HAP-1 (cell line): ENCODE results near the gene RGS8.
"Not testable (repeated sequence)": the region's sequence is repeated elsewhere in the genome, so short reads cannot be mapped to it uniquely, and the experiment has no call there.

Source experiments
- DNase-seq, 2 experiments: peaks; one replicate each; pipeline ENCODE4 v3.0.0-alpha.2; 2016 to 2020; ENCODE audit warnings: low spot score in 2 of 2
- H3K27me3 ChIP-seq: fragments of 250-450 bp; sonication (Bioruptor Pico); 2 replicates; pipeline ENCODE4 v1.5.1; 2020; ENCODE audit warnings: low read depth, mild to moderate bottlenecking, moderate library complexity
- H3K36me3 ChIP-seq: fragments of 250-450 bp; sonication (Bioruptor Pico); replicated peaks from 2 replicates; pipeline ENCODE4 v1.5.1; 2020; ENCODE audit warnings: mild to moderate bottlenecking
- H3K4me1 ChIP-seq: fragments of 250-450 bp; sonication (Bioruptor Pico); 2 replicates; pipeline ENCODE4 v1.5.1; 2020; ENCODE audit warnings: mild to moderate bottlenecking
- H3K4me3 ChIP-seq: fragments of 250-450 bp; sonication (Bioruptor Pico); 2 replicates; pipeline ENCODE4 v1.5.1; 2020; ENCODE audit warnings: mild to moderate bottlenecking, moderate library complexity
- H3K9me3 ChIP-seq: fragments of 250-450 bp; sonication (Bioruptor Pico); 2 replicates; pipeline ENCODE4 v1.5.1; 2020; ENCODE audit warnings: mild to moderate bottlenecking, moderate library complexity
- in situ Hi-C: fragments of 300-500 bp; cut with MboI; formaldehyde crosslinking; loops from 3 replicates; pipeline ENCODE4 v1.14.3; 2020; ENCODE audit warnings: low sequenced_read_pairs, inconsistent platforms, mixed read lengths

The RGS8 gene

DNA sequence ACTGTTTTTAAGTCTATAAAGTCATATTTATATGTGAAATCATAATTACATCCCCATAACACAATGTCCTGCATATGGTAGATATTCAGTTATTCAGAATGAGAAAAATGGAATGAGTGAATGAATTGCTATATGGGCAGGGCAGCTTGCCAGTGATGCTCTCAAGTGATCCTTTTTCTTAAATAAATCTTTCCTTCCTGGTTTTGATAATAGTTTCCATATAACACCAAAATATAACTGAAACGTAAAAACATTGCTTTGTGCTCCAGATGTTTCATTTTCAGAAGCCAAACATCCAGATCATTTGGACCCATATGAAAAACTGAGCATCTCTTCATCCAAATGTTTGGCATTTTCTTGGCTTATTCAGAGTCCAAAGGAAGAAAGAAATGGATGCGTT, 30.2 kb upstream of the RGS8 start:
- Histone ChIP-seq H3K4me1 (no peaks in the 10 kb centered on the region), H3K4me3 (no peak overlapping the region), H3K36me3 (no peaks in the 10 kb centered on the region), H3K9me3 (no peaks in the 10 kb centered on the region), H3K27me3 (peaks cover 6% of the 10 kb centered on the region; the same call in 1 of the 2 replicates)
- in situ Hi-C loops = no loop called here
- DNase-seq = no peak

DNA sequence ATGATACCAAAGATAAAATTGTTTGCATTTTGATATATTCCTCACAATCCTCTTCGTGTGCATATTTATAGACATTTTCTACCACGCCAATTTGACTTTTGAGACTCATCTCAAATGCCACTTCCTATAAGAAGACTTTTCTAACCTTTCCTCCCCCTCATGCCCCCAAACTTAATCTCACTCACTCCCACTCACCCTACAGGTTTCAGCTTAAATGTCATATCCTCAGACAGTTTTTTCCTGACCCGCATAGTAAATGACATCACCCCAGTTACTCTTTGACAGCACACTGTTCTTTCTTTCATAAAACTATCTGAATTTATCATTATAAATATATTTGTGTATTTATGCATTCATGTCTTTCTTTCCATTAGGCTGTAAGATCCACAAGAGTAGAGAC, 29.6 kb upstream of the RGS8 start:
- H3K4me1 ChIP-seq = no peaks in the 10 kb centered on the region
- H3K27me3 ChIP-seq = peaks cover 6% of the 10 kb centered on the region; the same call in 1 of the 2 replicates
- H3K9me3 ChIP-seq = no peaks in the 10 kb centered on the region
- DNase-seq = no peak
- in situ Hi-C loops = no loop called here
- no peak overlapping the region for H3K4me3 ChIP-seq
- H3K36me3 ChIP-seq = no peaks in the 10 kb centered on the region

DNA sequence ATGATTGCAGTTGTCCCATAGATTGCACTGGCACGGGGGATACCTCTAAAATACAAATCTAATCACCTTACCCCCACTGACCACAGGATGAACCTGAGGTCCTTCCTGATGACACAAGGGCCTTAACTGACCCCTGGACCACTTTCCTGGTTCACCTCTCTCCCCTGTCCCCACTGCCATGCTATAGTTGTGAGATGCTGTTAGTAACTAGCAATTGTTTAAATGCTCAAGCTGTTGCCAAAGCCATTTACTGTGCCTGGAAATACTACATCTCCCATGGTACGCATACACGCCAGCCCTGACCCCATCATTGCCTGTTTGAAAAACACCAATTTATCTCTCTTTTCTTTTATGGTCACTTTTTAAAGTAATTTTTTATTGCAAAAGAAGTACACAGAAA, 29.1 kb upstream of the RGS8 start:
- no peaks in the 10 kb centered on the region for H3K4me1 ChIP-seq
- H3K36me3 ChIP-seq = no peaks in the 10 kb centered on the region
- in situ Hi-C loops = no loop called here
- no peaks in the 10 kb centered on the region for H3K9me3 ChIP-seq
- no peak overlapping the region for H3K4me3 ChIP-seq
- peaks cover 6% of the 10 kb centered on the region; the same call in 1 of the 2 replicates for H3K27me3 ChIP-seq
- DNase-seq = no peak

DNA sequence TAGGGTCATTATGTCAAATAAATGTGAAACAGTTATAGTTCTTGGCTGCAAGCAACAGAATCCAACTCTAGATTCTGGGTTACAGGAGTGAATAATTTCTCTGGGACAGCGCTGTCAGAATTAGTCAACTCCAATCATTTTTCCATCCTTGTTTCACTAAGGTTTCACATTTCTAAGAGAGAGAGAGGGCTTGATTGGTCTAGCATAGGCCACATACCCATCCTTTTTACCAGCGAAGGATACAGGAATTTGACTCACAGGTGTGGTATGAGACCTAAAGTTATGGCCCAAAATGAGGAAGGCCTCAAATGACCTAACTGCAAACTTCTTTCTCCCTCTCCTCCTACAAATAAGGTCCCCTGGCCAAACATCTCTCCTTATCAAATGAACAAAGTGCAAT, 25.5 kb upstream of the RGS8 start:
- no peaks in the 10 kb centered on the region for H3K36me3 ChIP-seq
- H3K4me3 ChIP-seq = no peak overlapping the region
- no peaks in the 10 kb centered on the region for H3K9me3 ChIP-seq
- in situ Hi-C loops = no loop called here
- no peak for DNase-seq
- H3K27me3 ChIP-seq = peaks cover 6% of the 10 kb centered on the region; the same call in 1 of the 2 replicates
- H3K4me1 ChIP-seq = no peaks in the 10 kb centered on the region

- Histone ChIP-seq H3K4me3 (no peak overlapping the region), H3K4me1 (no peaks in the 10 kb centered on the region), H3K9me3 (no peaks in the 10 kb centered on the region), H3K27me3 (peaks cover 6% of the 10 kb centered on the region; the same call in 1 of the 2 replicates), H3K36me3 (no peaks in the 10 kb centered on the region)
- DNase-seq = no peak
- in situ Hi-C loops = no loop called here
These were observed 24.9 kb upstream of the RGS8 start for GRCh38 chr1:182709225-182709764.

DNA sequence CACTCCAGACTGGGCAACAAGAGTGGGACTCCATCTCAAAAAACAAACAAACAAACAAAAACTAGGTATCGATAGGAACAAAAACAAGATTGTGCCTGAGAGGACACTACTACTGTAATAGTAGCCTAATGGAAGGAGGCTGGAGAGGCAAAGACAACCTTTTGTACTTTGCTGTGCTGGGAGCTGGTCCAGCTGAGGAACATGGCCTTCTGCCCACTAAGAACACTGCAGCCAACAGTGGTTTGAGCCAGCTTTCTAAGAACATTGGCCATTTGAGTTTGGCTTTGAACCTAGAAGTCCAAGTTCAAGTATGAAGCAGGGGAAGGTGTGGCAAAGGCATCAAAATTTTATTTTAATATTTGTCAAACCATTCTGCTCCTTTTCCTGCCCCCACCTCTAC, 22.7 kb upstream of the RGS8 start:
- Histone ChIP-seq H3K4me3 (no peak overlapping the region), H3K9me3 (no peaks in the 10 kb centered on the region), H3K36me3 (no peaks in the 10 kb centered on the region), H3K4me1 (no peaks in the 10 kb centered on the region), H3K27me3 (peaks cover 4% of the 10 kb centered on the region; the same call in 1 of the 2 replicates)
- in situ Hi-C loops = no loop called here
- no peak for DNase-seq

GRCh38 chr1:182704677-182705076, 20.3 kb upstream of the RGS8 start:
- Histone ChIP-seq H3K9me3 (no peaks in the 10 kb centered on the region), H3K27me3 (peaks cover 2% of the 10 kb centered on the region; the same call in 1 of the 2 replicates), H3K36me3 (no peaks in the 10 kb centered on the region), H3K4me3 (no peak overlapping the region), H3K4me1 (no peaks in the 10 kb centered on the region)
- in situ Hi-C loops = no loop called here
- DNase-seq = no peak

DNA sequence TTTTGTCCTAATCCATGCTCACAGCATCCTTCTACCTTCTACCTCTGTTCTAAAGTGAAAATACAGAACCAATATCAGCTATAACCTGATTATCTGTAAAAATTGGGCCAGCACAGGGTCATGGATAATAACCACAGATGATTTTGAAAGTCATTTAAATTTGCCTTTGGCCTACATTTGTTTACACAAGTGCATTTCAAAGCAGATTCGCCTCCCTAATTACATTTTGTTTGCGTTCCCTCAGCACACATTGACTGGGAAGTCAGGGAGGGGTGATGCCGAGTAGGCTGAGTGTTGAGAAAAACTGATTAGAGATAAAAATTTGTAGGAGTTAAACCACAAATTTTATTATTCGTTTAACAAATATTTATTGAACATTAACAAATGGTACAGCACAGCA, 19.2 kb upstream of the RGS8 start:
- H3K4me3 ChIP-seq = no peak overlapping the region
- H3K27me3 ChIP-seq = peaks cover 2% of the 10 kb centered on the region; the same call in 1 of the 2 replicates
- in situ Hi-C loops = no loop called here
- no peak for DNase-seq
- no peaks in the 10 kb centered on the region for H3K36me3 ChIP-seq
- no peaks in the 10 kb centered on the region for H3K4me1 ChIP-seq
- H3K9me3 ChIP-seq = no peaks in the 10 kb centered on the region

DNA sequence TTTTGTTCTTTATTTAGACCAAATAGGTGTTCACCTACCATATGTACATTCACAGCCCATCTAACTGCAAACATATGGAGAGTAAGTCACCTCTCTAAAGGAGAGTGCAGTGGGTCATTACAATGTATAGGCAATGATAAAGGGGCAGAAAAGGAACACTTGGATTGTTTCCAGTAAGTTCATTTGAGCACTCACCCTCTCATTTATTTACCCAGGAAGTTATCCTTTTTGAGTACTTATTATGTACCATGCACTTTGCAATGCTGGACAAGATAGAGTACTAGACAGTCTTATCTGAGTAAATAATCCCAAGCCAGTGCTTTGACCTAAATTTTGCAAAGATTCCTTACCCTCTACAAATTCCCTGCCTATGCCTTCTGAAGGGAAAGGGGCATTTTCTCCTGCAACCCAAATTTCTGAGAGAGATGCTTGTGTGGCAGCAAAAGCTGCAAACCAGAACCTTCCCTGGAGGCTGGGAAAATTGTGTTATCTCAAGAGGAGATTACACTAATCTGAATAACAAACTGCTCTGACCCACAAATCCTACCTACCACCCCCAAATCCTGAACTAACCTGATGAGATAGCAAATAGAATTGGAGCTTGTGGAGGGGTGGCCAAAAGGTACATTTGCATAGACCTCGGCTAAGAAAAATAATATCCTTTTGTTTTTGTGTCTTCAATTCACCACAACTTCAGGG, 18.6 kb upstream of the RGS8 start:
- no peak overlapping the region for H3K4me3 ChIP-seq
- H3K27me3 ChIP-seq = peaks cover 2% of the 10 kb centered on the region; the same call in 1 of the 2 replicates
- in situ Hi-C loops = no loop called here
- no peaks in the 10 kb centered on the region for H3K36me3 ChIP-seq
- DNase-seq = no peak
- H3K4me1 ChIP-seq = no peaks in the 10 kb centered on the region
- H3K9me3 ChIP-seq = no peaks in the 10 kb centered on the region

GRCh38 chr1:182700351-182700709, 15.9 kb upstream of the RGS8 start:
- H3K4me3 ChIP-seq = no peak overlapping the region
- peaks cover 2% of the 10 kb centered on the region; the same call in 1 of the 2 replicates for H3K27me3 ChIP-seq
- in situ Hi-C loops = no loop called here
- no peak for DNase-seq
- H3K4me1 ChIP-seq = no peaks in the 10 kb centered on the region
- H3K9me3 ChIP-seq = no peaks in the 10 kb centered on the region
- H3K36me3 ChIP-seq = no peaks in the 10 kb centered on the region

GRCh38 chr1:182699393-182700350, 15.3 kb upstream of the RGS8 start:
- Histone ChIP-seq H3K4me1 (no peaks in the 10 kb centered on the region), H3K36me3 (no peaks in the 10 kb centered on the region), H3K9me3 (no peaks in the 10 kb centered on the region), H3K27me3 (peaks cover 2% of the 10 kb centered on the region; the same call in 1 of the 2 replicates), H3K4me3 (no peak overlapping the region)
- no peak for DNase-seq
- in situ Hi-C loops = no loop called here

DNA sequence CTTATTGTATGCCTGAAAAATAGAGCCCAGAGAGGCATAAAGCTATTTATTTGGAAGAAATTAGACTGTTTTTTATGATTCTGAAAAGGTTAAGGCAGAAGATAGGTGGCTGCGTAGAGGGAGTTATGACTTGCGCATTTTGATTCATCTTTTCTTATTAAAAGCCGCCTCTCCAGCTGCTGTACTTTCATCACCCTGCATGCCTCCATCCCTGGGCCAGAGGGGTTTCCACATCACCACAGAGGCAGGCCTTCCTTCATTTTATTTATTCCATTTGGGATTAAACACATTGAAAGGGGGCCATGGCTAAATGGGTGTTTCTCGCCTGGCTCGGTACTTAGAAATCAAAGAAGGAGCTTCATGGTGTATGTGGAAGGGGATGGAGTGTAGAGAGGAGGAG, 14.6 kb upstream of the RGS8 start:
- Histone ChIP-seq H3K9me3 (no peaks in the 10 kb centered on the region), H3K4me3 (no peak overlapping the region), H3K27me3 (peaks cover 2% of the 10 kb centered on the region; the same call in 1 of the 2 replicates), H3K36me3 (no peaks in the 10 kb centered on the region), H3K4me1 (no peaks in the 10 kb centered on the region)
- no peak for DNase-seq
- in situ Hi-C loops = no loop called here

- in situ Hi-C loops, H3K27me3 ChIP-seq: not testable (repeated sequence)
These were observed 8.8 kb upstream of the RGS8 start for GRCh38 chr1:182693139-182693538.

More at GRCh38 chr1:182693139-182693538, 8.8 kb upstream of the RGS8 start:
- not testable (repeated sequence) for DNase-seq, H3K4me1 ChIP-seq, H3K9me3 ChIP-seq, H3K36me3 ChIP-seq, H3K4me3 ChIP-seq
